ENCODE measurements around the gene SIX5. TPM values are rescaled to one million over a fixed set of nuclear protein-coding genes. Genes with fewer than 3 reads are reported as not detected.
"Not testable (repeated sequence)": the region's sequence is repeated elsewhere in the genome, so short reads cannot be mapped to it uniquely, and the experiment has no call there.

The SIX5 gene
- total RNA-seq (2014; rRNA removed; shearing (Covaris generic)), result 26.8 and 28.6 TPM in 2 replicates

GRCh38 chr19:45768984-45769782, at the start of gene SIX5:
TSS of gene SIX5 (minus strand) at chr19:45769252. CDS start at chr19:45768844, 408 bp downstream.
- peak; percentile 100 for DNase-seq (ENCODE audit: low spot score)

GRCh38 chr19:45817725-45818301, 48.8 kb upstream of the SIX5 start:
- no peak for DNase-seq (ENCODE audit: low spot score)

- peak; percentile 99 for DNase-seq (ENCODE audit: low spot score)
Measured at GRCh38 chr19:45817010-45817724, 48.1 kb upstream of the SIX5 start.

GRCh38 chr19:45816236-45817009, 47.4 kb upstream of the SIX5 start:
- no peak for DNase-seq (ENCODE audit: low spot score)

- no peak for DNase-seq (ENCODE audit: low spot score)
Measured at GRCh38 chr19:45815481-45816216, 46.6 kb upstream of the SIX5 start.

GRCh38 chr19:45814851-45815480, 45.9 kb upstream of the SIX5 start, which contains the start of gene RSPH6A:
TSS of gene RSPH6A (minus strand) at chr19:45815308. CDS start at chr19:45815176, 132 bp downstream.
- no peak for DNase-seq (ENCODE audit: low spot score)

GRCh38 chr19:45814166-45814780, 45.2 kb upstream of the SIX5 start:
- no peak for DNase-seq (ENCODE audit: low spot score)

GRCh38 chr19:45812297-45812696, 43.2 kb upstream of the SIX5 start:
- no peak for DNase-seq (ENCODE audit: low spot score)

GRCh38 chr19:45809643-45810159, 40.6 kb upstream of the SIX5 start:
- DNase-seq (ENCODE audit: low spot score), result no peak

- no peak for DNase-seq (ENCODE audit: low spot score)
Measured at GRCh38 chr19:45805719-45806118, 36.7 kb upstream of the SIX5 start.

- DNase-seq (ENCODE audit: low spot score), result no peak
Measured at GRCh38 chr19:45804959-45805230, 35.8 kb upstream of the SIX5 start.

GRCh38 chr19:45804140-45804958, 35.3 kb upstream of the SIX5 start:
- DNase-seq (ENCODE audit: low spot score), result no peak

GRCh38 chr19:45801603-45802175, 32.6 kb upstream of the SIX5 start:
- no peak for DNase-seq (ENCODE audit: low spot score)

- DNase-seq (ENCODE audit: low spot score), result no peak
Measured at GRCh38 chr19:45800070-45800553, 31.1 kb upstream of the SIX5 start.

GRCh38 chr19:45799541-45799940, 30.5 kb upstream of the SIX5 start:
- not testable (repeated sequence) for DNase-seq (ENCODE audit: low spot score)

GRCh38 chr19:45798995-45799517, 30.0 kb upstream of the SIX5 start:
- peak; percentile 85 for DNase-seq (ENCODE audit: low spot score)

GRCh38 chr19:45794627-45795026, 25.6 kb upstream of the SIX5 start:
- no peak for DNase-seq (ENCODE audit: low spot score)

- DNase-seq (ENCODE audit: low spot score), result no peak
Measured at GRCh38 chr19:45793876-45794275, 24.8 kb upstream of the SIX5 start.

All from HT-29 (cell line).